ENCODE data around the gene CERS6. TPM values are rescaled to one million over a fixed set of nuclear protein-coding genes. Genes with fewer than 3 reads are reported as not detected.
A peak's percentile ranks its signal among the peaks of the same experiment; 100 is the strongest.

CERS6 gene
- total and polyA plus RNA-seq, 11 donors: 22.1 to 78.0 (median 62.2) TPM

- Histone ChIP-seq H3K9me3 (no peaks in the 10 kb centered on the region), H3K27me3 (no peaks in the 10 kb centered on the region), H3K4me3 (peak overlapping the region; percentile 8 to 52 (median 46)), H3K4me1 (peaks cover 0 to 51% (median 21%) of the 10 kb centered on the region in 12 donors), H3K27ac (peak overlapping the region; percentile 49 to 83 (median 72)), H3K36me3 (no peaks in the 10 kb centered on the region)
- 33 to 48% (median 37%) methylated on average over 5 of the region's 5 CpGs for WGBS, 4 donors
- intact Hi-C loops (cut with DNase I): no loop called here
- DNase-seq (no peak), ATAC-seq (no peak)
- no peak for TF ChIP-seq POLR2A (IDR thresholded peaks at IDR 0.05)
- TF ChIP-seq CTCF (IDR thresholded peaks at IDR 0.05): no peak
Observed at GRCh38 chr2:168802859-168803725, 347.0 kb downstream of the CERS6 start.

- peak overlapping the region in 10 of 12 donors; percentile 8 to 52 (median 48) for H3K4me3 ChIP-seq
- peak; percentile 64 to 77 (median 68) for ATAC-seq
- DNase-seq: peak in 2 of 5 donors; percentile 22 to 25
Observed at GRCh38 chr2:168804214-168804613, 348.1 kb downstream of the CERS6 start.

GRCh38 chr2:168805615-168806014 is 349.5 kb downstream of the CERS6 start:
- TF ChIP-seq CTCF (IDR thresholded peaks at IDR 0.05): no peak
- TF ChIP-seq POLR2A (IDR thresholded peaks at IDR 0.05): no peak
- 95 to 98% (median 96%) methylated on average over 7 of the region's 7 CpGs for WGBS, 4 donors
- Histone ChIP-seq H3K36me3 (no peaks in the 10 kb centered on the region), H3K27ac (peak overlapping the region in 1 of 12 donors; percentile 67), H3K27me3 (no peaks in the 10 kb centered on the region), H3K9me3 (no peaks in the 10 kb centered on the region), H3K4me3 (no peak overlapping the region), H3K4me1 (peaks cover 0 to 47% (median 16%) of the 10 kb centered on the region in 12 donors)
- no peak for ATAC-seq
- DNase-seq: no peak
- intact Hi-C loops (cut with DNase I): no loop called here

More at GRCh38 chr2:168804214-168804613, 348.1 kb downstream of the CERS6 start:
- H3K27me3 ChIP-seq: no peaks in the 10 kb centered on the region
- H3K27ac ChIP-seq: peak overlapping the region; percentile 49 to 83 (median 72)
- peaks cover 0 to 40% (median 15%) of the 10 kb centered on the region in 12 donors for H3K4me1 ChIP-seq
- WGBS, 4 donors: 35 to 45% (median 44%) methylated on average over 3 of the region's 3 CpGs
- H3K9me3 ChIP-seq: no peaks in the 10 kb centered on the region
- H3K36me3 ChIP-seq: no peaks in the 10 kb centered on the region
- intact Hi-C loops (cut with DNase I): no loop called here
- no peak for TF ChIP-seq POLR2A (IDR thresholded peaks at IDR 0.05)
- TF ChIP-seq CTCF (IDR thresholded peaks at IDR 0.05): no peak

GRCh38 chr2:168809537-168809936 is 353.5 kb downstream of the CERS6 start:
- Histone ChIP-seq H3K27ac (no peak overlapping the region), H3K27me3 (no peaks in the 10 kb centered on the region), H3K36me3 (peaks cover 0 to 5% (median 0%) of the 10 kb centered on the region in 9 donors), H3K4me3 (no peak overlapping the region), H3K4me1 (peaks cover 0 to 48% (median 7%) of the 10 kb centered on the region in 12 donors), H3K9me3 (no peaks in the 10 kb centered on the region)
- no peak for DNase-seq
- no peak for ATAC-seq
- TF ChIP-seq CTCF (IDR thresholded peaks at IDR 0.05) (no peak), POLR2A (IDR thresholded peaks at IDR 0.05) (no peak)
- intact Hi-C loops (cut with DNase I): no loop called here
